ENCODE measurements around the gene TMEM62. TPM values are rescaled to one million over a fixed set of nuclear protein-coding genes. Genes with fewer than 3 reads are reported as not detected.

The TMEM62 gene
- total and polyA plus RNA-seq, 7 donors = 10.2 to 35.2 (median 27.4) TPM

GRCh38 chr15:43099105-43099845, 34.1 kb upstream of the TMEM62 start:
- no peak for DNase-seq
- peaks cover 0 to 36% (median 20%) of the 10 kb centered on the region in 4 donors for H3K4me1 ChIP-seq
- TF ChIP-seq EP300 (IDR thresholded peaks at IDR 0.05) = no peak
- no peak for TF ChIP-seq CTCF (IDR thresholded peaks at IDR 0.05)
- TF ChIP-seq POLR2AphosphoS5 (IDR thresholded peaks at IDR 0.05) = no peak
- no peak for TF ChIP-seq POLR2A (IDR thresholded peaks at IDR 0.05)
- no peak overlapping the region for H3K4me3 ChIP-seq
- WGBS, 2 donors = 96% methylated on average over 10 of the region's 10 CpGs
- peaks cover 0 to 32% (median 7%) of the 10 kb centered on the region in 4 donors for H3K36me3 ChIP-seq
- no peak overlapping the region for H3K27ac ChIP-seq
- no peaks in the 10 kb centered on the region for H3K9me3 ChIP-seq
- H3K27me3 ChIP-seq = no peaks in the 10 kb centered on the region
- intact Hi-C loops (cut with DNase I) = no loop called here

GRCh38 chr15:43100971-43101370, 32.4 kb upstream of the TMEM62 start:
- intact Hi-C loops (cut with DNase I) = loop anchor here (10.0 kb wide), 2 partner anchors 84 to 366 kb away; partner anchors contain the start of genes CCNDBP1 and CDAN1
- Histone ChIP-seq H3K36me3 (peaks cover 0 to 32% (median 7%) of the 10 kb centered on the region in 4 donors), H3K4me3 (no peak overlapping the region), H3K27ac (no peak overlapping the region), H3K27me3 (no peaks in the 10 kb centered on the region), H3K4me1 (peaks cover 0 to 33% (median 21%) of the 10 kb centered on the region in 4 donors), H3K9me3 (no peaks in the 10 kb centered on the region)
- DNase-seq = no peak
- TF ChIP-seq CTCF (IDR thresholded peaks at IDR 0.05) (no peak), EP300 (IDR thresholded peaks at IDR 0.05) (no peak), POLR2A (IDR thresholded peaks at IDR 0.05) (no peak), POLR2AphosphoS5 (IDR thresholded peaks at IDR 0.05) (no peak)

- H3K36me3 ChIP-seq = peaks cover 0 to 32% (median 7%) of the 10 kb centered on the region in 4 donors
- H3K9me3 ChIP-seq = no peaks in the 10 kb centered on the region
- intact Hi-C loops (cut with DNase I) = loop anchor here (10.0 kb wide), 2 partner anchors 83 to 367 kb away; partner anchors contain the start of genes CCNDBP1 and CDAN1
- no peaks in the 10 kb centered on the region for H3K27me3 ChIP-seq
- peaks cover 0 to 32% (median 19%) of the 10 kb centered on the region in 4 donors for H3K4me1 ChIP-seq
- DNase-seq = no peak
- H3K4me3 ChIP-seq = no peak overlapping the region
- 88 to 92% methylated on average over 1 of the region's 1 CpG for WGBS, 2 donors
- H3K27ac ChIP-seq = no peak overlapping the region
- TF ChIP-seq POLR2A (IDR thresholded peaks at IDR 0.05) (no peak), EP300 (IDR thresholded peaks at IDR 0.05) (no peak), POLR2AphosphoS5 (IDR thresholded peaks at IDR 0.05) (no peak), CTCF (IDR thresholded peaks at IDR 0.05) (no peak)
Observed at GRCh38 chr15:43102187-43102586, 31.2 kb upstream of the TMEM62 start.

GRCh38 chr15:43103907-43104306, 29.5 kb upstream of the TMEM62 start:
- 66 to 72% methylated on average over 1 of the region's 1 CpG for WGBS, 2 donors
- intact Hi-C loops (cut with DNase I) = loop anchor here (2.0 to 10.0 kb wide), 3 partner anchors 29 to 369 kb away; partner anchors contain the start of genes CCNDBP1, CDAN1 and TMEM62
- DNase-seq = no peak
- Histone ChIP-seq H3K27me3 (no peaks in the 10 kb centered on the region), H3K27ac (peak overlapping the region in 1 of 4 donors; percentile 86), H3K4me3 (peak overlapping the region in 1 of 4 donors; percentile 65), H3K36me3 (peaks cover 0 to 29% (median 7%) of the 10 kb centered on the region in 4 donors), H3K9me3 (no peaks in the 10 kb centered on the region), H3K4me1 (peaks cover 0 to 32% (median 19%) of the 10 kb centered on the region in 4 donors)
- no peak for TF ChIP-seq POLR2A (IDR thresholded peaks at IDR 0.05)
- TF ChIP-seq POLR2AphosphoS5 (IDR thresholded peaks at IDR 0.05) = no peak
- no peak for TF ChIP-seq EP300 (IDR thresholded peaks at IDR 0.05)

GRCh38 chr15:43104426-43104825, 29.0 kb upstream of the TMEM62 start:
- peak overlapping the region in 2 of 4 donors; percentile 86 to 87 for H3K27ac ChIP-seq
- H3K4me1 ChIP-seq = peaks cover 0 to 32% (median 19%) of the 10 kb centered on the region in 4 donors
- no peak for TF ChIP-seq POLR2AphosphoS5 (IDR thresholded peaks at IDR 0.05)
- TF ChIP-seq EP300 (IDR thresholded peaks at IDR 0.05) = no peak
- no peak for TF ChIP-seq CTCF (IDR thresholded peaks at IDR 0.05)
- no peak for TF ChIP-seq POLR2A (IDR thresholded peaks at IDR 0.05)
- intact Hi-C loops (cut with DNase I) = loop anchor here (2.0 to 10.0 kb wide), 3 partner anchors 28 to 370 kb away; partner anchors contain the start of genes CCNDBP1, CDAN1 and TMEM62
- H3K27me3 ChIP-seq = no peaks in the 10 kb centered on the region
- H3K4me3 ChIP-seq = peak overlapping the region in 2 of 4 donors; percentile 65 to 72
- no peaks in the 10 kb centered on the region for H3K9me3 ChIP-seq
- DNase-seq = no peak
- 42 to 67% methylated on average over 5 of the region's 5 CpGs for WGBS, 2 donors
- peaks cover 0 to 25% (median 7%) of the 10 kb centered on the region in 4 donors for H3K36me3 ChIP-seq
